ENCODE results near the gene TNFRSF8.

GRCh38 chr1:12047120-12047876 lies 15.8 kb upstream of the TNFRSF8 start:
- TF ChIP-seq USF1 (CRISPR knock-in tag; IDR thresholded peaks at IDR 0.05) (no peak), CTCF (IDR thresholded peaks at IDR 0.05) (no peak), ZBTB21 (CRISPR knock-in tag; IDR thresholded peaks at IDR 0.05; ENCODE audit: borderline replicate concordance) (no peak), ELF4 (CRISPR knock-in tag; IDR thresholded peaks at IDR 0.05; ENCODE audit: low read depth) (no peak), SP1 (CRISPR knock-in tag; conservative IDR thresholded peaks at IDR 0.05) (no peak), SMAD4 (CRISPR knock-in tag; IDR thresholded peaks at IDR 0.05) (no peak), ETV6 (CRISPR knock-in tag; IDR thresholded peaks at IDR 0.05) (no peak), PRDM15 (CRISPR knock-in tag; IDR thresholded peaks at IDR 0.05) (no peak), JUN (CRISPR knock-in tag; IDR thresholded peaks at IDR 0.05) (no peak), E2F1 (CRISPR knock-in tag; IDR thresholded peaks at IDR 0.05) (no peak), USF2 (CRISPR knock-in tag; IDR thresholded peaks at IDR 0.05) (no peak), FOXK1 (CRISPR knock-in tag; IDR thresholded peaks at IDR 0.05) (no peak)
